GM18526 (cell line): ENCODE measurements around the gene LMNA.

Experiments used
- POLR2A ChIP-seq: IDR thresholded peaks from 3 replicates; pipeline ENCODE4 v1.6.1; 2011; ENCODE audit not compliant: insufficient read length; ENCODE audit errors: extremely low read depth

Gene LMNA

DNA sequence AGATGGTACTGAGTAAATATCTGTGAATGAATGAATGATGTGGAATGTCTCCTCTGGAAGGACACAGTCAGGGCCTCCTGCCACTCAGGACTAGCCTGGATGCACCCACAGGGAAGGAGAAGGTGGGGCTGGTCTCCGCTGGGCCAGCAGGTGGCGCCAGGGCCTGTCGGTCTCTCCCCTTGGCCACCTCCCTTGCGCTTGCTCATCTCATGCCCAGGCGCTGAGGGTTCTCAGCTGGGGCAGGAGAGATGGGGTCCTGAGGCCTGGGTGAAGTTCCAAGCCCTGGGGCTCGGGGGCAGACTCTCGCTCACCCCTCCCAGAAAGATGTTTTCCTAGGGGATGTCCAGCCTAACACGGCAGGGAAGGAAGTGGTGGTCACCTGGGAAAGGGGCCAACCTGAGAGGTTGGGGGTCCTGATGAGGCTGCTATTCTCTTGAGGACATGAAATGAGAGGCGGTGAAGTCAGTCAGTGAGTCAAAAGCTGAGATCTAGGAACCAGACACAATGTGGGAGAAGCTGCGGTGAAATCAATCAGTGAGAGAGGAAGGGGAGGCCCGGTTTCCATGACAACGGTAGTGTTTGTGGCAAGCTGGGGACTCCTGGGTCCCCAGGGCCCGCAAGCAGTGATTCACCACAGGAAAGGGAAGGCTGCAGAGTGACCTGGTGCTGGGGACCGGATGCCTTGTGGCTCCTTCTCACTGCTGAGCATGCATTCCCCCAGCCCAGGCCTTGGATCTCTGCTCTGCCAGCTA, 17.7 kb upstream of the LMNA start:
- TF ChIP-seq POLR2A: no peak

DNA sequence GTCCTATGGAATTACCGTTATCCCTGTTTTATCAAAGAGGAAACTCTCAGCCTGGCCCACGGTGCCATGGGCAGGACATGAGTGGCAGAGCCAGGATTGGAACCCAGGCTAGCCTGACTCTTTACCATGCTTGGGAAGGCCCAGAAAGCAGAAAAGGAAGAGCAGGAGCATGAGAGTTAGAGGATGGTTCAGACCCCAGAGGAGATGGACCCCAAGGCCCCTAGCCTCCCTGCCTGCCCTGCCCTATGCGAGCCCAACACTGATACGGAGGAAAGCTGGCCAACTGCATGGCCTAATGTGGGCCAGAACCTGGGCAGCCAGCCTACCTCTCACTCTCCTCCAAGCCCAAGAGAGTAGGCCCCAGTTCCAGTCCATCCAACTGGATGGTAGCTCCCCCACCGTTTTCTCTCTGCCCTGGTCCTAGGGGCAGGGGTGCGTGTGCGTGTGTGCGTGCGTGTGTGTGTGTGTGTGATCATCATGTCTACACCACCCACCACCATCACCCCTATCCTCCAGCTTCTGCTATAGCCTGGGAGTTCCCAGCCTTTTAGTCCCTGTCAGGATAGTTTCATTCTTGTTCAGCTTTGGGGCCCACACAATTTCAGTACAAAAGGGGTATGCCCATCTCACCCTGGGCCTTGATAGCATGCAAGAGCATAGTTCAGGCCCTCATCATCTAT, 16.9 kb upstream of the LMNA start:
- TF ChIP-seq POLR2A: no peak

DNA sequence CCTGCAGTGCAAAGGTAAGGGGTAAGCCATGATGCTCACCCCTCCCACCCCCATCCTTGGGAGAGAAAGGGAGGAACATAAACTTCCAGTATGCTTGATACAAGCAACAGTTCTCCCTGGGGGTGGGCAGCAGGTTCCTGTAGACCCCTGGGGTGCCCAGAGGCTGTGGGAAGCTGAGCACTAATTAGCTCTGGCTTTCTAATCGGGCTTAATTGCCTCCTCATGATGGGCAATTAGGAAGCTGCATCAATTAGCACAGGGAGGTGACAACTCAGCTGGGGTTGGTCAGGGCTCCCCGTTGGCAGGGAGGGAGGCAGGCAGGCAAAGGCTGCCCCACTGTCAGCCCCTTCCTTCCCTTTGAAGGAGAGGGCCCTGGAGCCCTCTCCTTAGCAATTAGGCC, 15.7 kb upstream of the LMNA start:
- TF ChIP-seq POLR2A: no peak

DNA sequence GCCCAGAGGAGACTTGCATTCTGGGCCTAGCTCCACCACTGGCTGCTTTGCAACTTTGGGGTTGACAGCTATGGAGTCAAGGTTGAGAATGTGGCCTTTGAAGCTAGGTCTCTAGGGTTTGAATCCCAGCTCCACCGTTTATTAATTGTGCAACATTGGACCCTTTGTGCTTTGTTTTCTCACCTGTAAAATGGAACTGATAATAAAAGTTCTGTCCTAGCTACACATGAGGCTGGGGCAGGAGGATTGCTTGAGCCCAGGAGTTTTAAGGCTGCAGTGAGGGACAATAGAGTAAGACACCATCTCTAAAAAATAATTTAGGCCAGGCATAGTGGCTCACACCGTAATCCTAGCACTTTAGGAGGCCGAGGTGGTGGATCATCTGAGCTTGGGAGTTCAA, 15.2 kb upstream of the LMNA start:
- no peak for TF ChIP-seq POLR2A

DNA sequence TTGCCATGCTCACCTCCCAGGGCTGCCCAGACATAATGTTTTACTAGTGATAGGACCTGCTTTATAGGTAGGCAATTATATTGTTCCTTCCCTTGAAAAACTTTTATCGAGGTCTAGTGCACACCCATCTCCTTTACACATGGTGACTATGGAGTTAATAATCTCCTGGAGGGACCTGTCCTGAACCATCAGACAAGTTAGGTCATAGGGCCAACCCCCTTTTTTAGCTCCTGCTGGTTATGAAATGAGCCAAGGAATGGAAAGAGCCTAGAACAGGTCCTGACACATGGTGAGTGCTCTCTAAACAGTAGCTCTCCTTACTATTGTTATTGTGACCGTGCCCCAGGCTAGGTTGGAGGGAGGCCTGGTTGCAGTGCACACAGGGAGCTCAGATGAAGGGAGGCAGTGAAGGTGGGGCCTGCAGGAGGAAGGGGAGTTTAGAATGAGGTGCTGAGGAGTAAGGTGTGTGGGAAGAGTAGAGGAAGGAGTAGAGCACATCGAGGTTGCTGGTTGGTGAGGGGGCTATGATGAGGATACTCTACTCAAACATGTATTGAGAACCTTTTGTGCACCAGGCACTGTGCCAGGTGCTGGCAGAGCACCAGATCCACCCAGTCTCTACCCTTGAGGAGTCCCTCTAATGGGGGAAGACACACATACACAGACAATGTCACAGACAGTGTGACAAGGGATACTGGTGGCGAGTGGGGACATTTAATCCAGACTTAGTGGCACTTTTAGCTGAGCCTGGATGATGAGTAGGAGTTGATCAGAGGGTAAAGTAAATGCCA, 14.1 kb upstream of the LMNA start:
- TF ChIP-seq POLR2A: no peak

DNA sequence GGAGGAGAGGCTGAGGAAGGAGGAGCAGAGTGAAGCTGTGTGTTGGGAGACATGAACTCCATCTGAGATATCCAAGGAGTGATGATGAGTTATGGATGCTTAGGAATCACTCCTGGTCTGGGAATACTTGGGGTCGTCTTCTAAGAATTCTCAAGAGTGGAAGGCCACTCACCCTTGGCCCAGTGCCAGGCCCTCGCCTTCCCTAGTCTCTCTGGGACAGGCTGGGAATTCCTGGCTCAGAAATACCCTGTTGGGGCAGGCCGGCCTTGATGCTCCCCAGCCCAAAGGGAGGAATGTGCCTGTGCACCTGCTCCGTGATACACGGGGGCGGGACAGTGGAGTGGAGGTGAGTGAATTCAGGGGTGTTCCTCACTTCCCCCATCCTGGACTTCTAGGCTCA, 12.6 kb upstream of the LMNA start:
- no peak for TF ChIP-seq POLR2A

DNA sequence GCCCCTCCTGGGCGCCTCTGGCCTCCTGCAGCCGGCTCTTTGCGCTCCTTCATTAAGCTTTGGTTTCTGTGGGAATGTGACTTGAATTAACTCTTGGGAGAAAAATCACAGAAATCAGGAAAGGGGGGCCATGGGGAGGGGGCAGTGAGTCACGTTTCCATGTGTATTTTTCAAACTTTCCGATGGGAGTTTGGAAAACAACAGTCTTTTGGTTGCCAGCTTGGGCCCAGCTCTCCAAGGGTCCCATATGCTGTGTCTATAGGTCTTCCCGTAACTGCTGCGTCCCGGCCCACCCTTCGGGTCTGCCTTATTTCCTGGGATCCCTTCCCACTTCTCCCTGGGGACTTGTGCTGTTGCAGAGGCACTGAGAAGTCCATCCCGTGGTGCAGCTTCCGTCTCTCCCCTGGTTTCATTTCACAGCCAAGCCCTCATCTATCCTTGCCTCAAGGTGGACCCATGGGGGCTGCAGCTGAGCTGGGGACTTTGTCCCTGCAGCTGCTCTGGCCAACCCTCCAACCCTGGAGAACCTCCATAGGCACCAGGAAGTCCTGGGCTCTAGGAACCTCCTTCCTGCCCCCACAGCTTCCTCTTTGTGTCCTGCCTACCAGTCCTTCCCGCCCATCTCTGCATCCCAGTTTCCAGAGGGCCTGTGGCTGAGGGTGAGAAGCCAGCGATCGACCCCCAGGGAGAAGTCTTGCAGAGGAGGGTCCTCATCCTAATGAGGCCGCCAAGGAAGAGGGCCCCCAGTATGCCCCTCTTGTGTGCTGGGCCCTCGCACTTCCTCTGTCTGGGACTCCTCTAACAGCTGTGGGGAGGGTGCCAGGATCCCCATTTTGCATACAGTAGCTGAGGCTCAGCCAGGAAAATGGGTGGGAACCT, 11.6 kb upstream of the LMNA start:
- no peak for TF ChIP-seq POLR2A

DNA sequence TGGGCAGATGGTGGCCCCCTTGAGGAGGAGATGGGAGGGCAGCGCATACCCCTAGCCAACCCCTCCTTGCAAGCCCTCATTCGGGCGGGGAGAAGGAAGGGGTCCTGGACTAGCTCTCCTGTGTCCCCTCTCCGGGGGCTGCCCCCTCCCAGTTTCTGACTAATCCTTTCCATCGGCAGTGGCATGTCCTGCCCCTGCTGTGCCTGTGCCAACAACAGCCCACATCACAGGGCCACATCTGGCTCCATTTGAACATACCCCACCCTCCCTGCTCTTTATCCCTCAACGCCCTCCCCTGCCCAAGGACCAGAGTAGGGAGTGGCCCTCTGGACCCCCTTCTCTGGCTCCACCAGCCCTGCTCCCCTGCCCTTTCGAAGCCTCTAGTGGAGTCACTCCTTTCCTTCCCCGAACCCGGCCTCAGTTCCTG, 11.0 kb upstream of the LMNA start:
- no peak for TF ChIP-seq POLR2A

DNA sequence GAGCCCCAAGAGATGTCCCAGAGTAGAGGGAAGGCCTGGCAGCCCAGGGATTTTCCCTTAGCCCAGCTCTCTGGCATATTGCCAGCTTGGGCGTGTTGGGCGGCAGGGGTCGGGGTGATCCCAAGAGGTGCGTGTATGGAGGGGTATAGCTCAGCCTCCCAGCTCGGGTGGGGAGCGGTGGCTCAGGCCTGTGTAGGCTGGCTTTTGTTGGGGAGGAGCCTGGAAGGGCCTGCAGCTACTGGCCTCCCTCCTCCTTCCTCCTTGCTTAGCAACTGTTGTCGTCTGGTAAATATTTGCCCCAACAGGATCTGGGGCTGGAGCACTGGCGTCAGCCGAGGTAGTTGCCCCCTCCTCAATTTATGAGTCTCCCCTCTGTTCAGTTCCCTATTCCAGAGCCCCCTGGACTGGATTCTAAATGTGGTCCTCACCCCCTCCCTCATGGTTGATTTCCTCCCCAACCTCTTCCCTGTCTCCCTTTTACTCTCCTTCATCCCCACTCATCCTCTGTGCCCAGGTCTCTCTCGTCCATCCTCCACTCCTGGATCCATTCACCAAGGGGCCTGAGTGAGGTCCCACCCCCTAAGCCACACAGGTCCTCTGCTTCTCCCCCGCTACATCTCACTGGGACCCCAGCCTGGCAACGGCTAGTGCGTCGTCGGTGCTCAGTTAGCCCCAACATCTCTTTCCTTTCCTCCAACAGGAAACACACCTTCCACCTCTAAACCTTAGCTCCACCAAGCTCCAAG, 10.3 kb upstream of the LMNA start:
- TF ChIP-seq POLR2A: no peak

DNA sequence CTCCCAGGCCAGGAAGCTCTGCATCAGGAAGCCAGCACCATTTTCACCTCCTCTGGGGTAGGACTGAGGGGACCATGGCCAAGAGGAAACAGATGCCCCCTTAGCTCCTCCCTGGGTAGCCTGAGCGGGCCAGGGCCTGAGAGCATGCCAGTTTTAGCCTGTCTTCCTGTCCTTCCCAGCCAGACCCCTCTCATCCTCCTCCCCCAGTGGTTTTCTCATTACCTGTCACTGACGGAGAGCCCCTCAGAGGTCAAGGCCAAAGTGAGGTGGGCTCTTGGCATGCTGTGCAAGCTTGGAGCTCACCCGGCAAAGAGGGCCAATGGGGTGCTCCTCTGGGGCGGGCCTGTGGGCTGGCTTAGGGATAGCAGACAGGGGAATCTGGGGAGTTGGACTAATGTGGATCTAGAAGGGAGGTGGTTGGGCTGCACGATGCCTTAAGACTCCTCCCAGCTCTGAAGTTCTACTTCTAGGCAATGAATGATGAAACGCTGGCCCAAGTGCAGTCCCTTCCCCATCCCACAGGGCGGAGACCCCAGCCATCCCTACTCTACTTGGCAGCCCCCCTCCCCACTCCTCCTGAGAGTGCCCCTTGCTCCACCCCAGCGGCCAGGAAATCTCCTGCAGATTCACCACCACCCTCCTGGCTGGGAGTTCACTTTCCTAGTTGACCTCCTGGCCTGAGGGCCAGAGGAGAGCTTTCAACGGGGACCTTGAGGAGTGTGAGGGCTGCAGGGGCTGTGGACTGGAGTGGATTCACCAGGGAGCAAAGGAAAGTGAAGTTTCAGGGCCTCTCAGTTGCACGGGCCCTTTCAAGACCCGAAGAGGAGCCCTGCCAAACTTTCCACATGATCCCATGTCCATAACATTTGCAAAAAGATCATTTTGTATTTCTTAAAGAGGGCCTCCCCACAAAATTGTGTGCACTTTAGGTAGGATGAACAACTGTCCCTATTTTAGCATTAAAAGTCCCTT, 9.4 kb upstream of the LMNA start:
- no peak for TF ChIP-seq POLR2A

DNA sequence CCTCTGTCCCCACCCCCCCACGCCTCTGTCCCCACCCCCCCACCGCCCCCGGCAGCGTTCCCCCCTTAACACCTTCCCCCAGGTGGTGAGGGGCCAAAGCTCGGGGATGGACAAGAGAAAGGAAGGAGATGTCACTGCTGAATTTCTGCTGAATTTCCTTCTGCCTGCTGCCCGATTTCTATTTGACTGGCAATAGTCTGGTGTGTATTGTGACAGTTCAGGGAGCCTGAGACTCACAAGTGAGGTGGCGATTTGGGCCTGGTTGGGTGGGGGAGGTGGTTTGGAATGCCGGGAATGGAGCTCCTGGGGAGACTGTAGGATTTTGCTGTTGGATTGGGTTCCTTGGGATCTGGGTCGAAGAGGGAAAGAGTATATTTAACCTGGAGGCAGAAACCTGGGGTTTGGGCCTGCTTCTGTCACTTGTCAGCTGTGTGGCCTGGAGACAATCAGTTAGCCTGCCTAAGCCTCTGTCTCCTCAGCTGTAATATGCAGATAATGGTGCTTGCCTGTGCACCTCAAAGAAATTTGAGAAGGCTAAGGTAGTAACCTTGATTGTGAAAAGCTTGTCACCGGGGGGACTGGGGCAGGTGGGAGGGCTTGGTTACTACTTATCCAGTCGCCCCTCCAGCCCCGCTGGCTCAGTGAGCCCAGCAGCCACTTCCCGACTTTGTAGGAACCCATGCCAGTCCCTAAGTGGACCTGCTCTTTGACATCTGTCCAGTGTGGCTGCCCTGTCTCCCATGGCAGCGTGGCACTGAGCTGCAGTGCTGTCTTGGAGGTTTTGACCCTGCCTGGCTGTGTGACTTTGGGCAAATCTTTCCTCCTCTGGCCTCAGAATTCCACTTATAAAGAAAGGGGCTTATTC, 7.7 kb upstream of the LMNA start:
- no peak for TF ChIP-seq POLR2A

DNA sequence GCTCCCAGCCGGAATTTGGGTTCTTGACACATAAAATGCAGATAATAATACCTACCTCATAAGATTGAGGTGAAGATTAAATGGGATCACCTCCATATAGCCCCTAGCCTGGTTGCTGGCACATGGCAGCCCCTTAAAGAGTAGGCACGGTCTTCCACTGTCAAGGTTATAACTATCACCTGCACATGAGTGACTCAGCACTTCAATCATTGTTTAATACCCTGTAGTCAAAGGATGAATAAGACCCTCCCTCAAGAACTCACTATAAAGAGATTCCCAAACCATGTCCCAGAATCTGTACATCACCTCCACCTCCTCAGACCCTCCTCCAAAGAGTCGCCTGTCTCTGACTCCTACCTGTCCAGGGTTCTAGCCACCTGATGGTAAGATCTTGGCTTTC, 6.5 kb upstream of the LMNA start:
- TF ChIP-seq POLR2A: no peak
